A549 (cell line): Measurements from ENCODE around the gene TGM3. TPM values are rescaled to one million over a fixed set of nuclear protein-coding genes. Genes with fewer than 3 reads are reported as not detected.

Source experiments
- ATAC-seq, 2 experiments: fragments of 200-7000 bp in 1 of 2; fragments of >200 bp in 1 of 2; cut with Nextera tagmentation in 1 of 2; cut with Tn5 transposase in 1 of 2; 3 replicates each; pipeline versions ENCODE4 v1.8.0 to v1.9.1; 2018 to 2020; ENCODE audit warnings: mild to moderate bottlenecking in 1 of 2, moderate library complexity in 1 of 2
- CTCF ChIA-PET: fragments of 300-600 bp; sonication (Branson Sonifier 250); formaldehyde crosslinking; extraction: SDS; loops from one replicate; lab custom pipeline; 2021; ENCODE audit warnings: antibody characterized with exemption, inconsistent platforms; lab: Yijun Ruan, JAX
- POLR2A ChIA-PET: fragments of 350-600 bp; formaldehyde crosslinking; extraction: SDS; loops from one replicate; lab custom pipeline; 2021; ENCODE audit warnings: antibody characterized with exemption, inconsistent platforms; lab: Yijun Ruan, JAX
- DNase-seq, 2 experiments: peaks; one replicate each; pipeline versions ENCODE4 v3.0.0 to v3.0.0-alpha.2; 2011 to 2016; ENCODE audit warnings: low read depth in 1 of 2, low spot score in 1 of 2
- FAIRE-seq: peaks from 2 replicates; lab custom pipeline; 2011; peaks lifted over from hg19 to GRCh38; lab: Jason Lieb, UNC
- H3K27ac ChIP-seq, 2 experiments: fragments of >200 bp; sonication (Bioruptor Twin); formaldehyde crosslinking; 3 replicates each; pipeline ENCODE4 v1.5.1; 2016 to 2017
- H3K4me1 ChIP-seq: fragments of >200 bp; sonication (Bioruptor Twin); formaldehyde crosslinking; 3 replicates; pipeline ENCODE4 v1.6.1; 2016
- H3K4me2 ChIP-seq: fragments of >200 bp; sonication (Bioruptor Twin); formaldehyde crosslinking; 3 replicates; pipeline ENCODE4 v1.6.1; 2016
- H3K4me3 ChIP-seq: fragments of >200 bp; sonication (Bioruptor Twin); formaldehyde crosslinking; 3 replicates; pipeline ENCODE4 v1.5.1; 2016
- H3K9me3 ChIP-seq: fragments of >200 bp; sonication (Bioruptor Twin); formaldehyde crosslinking; 3 replicates; pipeline ENCODE4 v1.6.1; 2016
- BCL3 ChIP-seq: fragments of >200 bp; sonication (Bioruptor Twin); formaldehyde crosslinking; IDR thresholded peaks from 3 replicates; pipeline ENCODE4 v1.6.1; 2016
- CBX2 ChIP-seq: fragments of 200-600 bp; sonication (generic); IDR thresholded peaks from 2 replicates; pipeline ENCODE4 v1.6.1; 2016; ENCODE audit warnings: low read depth, mild to moderate bottlenecking, borderline replicate concordance
- CHD2 ChIP-seq: fragments of 150-350 bp; IDR thresholded peaks from 2 replicates; pipeline ENCODE4 v1.6.1; 2014; ENCODE audit warnings: low read length; ENCODE audit not compliant: partially characterized antibody
- EHF ChIP-seq: fragments of 250-450 bp; sonication (Bioruptor Pico); IDR thresholded peaks from 2 replicates; pipeline ENCODE4 v1.5.0; 2020; ENCODE audit warnings: mild to moderate bottlenecking
- EHMT2 ChIP-seq: fragments of 200-600 bp; sonication (generic); IDR thresholded peaks from 2 replicates; pipeline ENCODE4 v1.6.1; 2016; ENCODE audit warnings: antibody characterized with exemption, low read depth, mild to moderate bottlenecking, moderate library complexity
- ESRRA ChIP-seq: fragments of 150-350 bp; IDR thresholded peaks from 2 replicates; pipeline ENCODE4 v1.6.1; 2014; ENCODE audit warnings: mild to moderate bottlenecking, low read length, borderline replicate concordance
- FOXS1 ChIP-seq: fragments of 250-450 bp; sonication (Bioruptor Pico); IDR thresholded peaks from 2 replicates; pipeline ENCODE4 v1.5.0; 2020; ENCODE audit warnings: mild to moderate bottlenecking, moderate library complexity
- GATA3 ChIP-seq: IDR thresholded peaks from 2 replicates; pipeline ENCODE4 v1.6.1; 2012; ENCODE audit warnings: borderline replicate concordance
- HES2 ChIP-seq: fragments of >200 bp; sonication (Bioruptor Twin); formaldehyde crosslinking; IDR thresholded peaks from 2 replicates; pipeline ENCODE4 v1.6.1; 2016
- HOXA7 ChIP-seq: fragments of 250-450 bp; sonication (Bioruptor Pico); IDR thresholded peaks from 2 replicates; pipeline ENCODE4 v1.5.0; 2020; ENCODE audit warnings: mild to moderate bottlenecking, moderate library complexity
- JUN ChIP-seq, 2 experiments: fragments of >200 bp; sonication (Bioruptor Twin); formaldehyde crosslinking; IDR thresholded peaks; 2 replicates in 1 of 2; 3 replicates in 1 of 2; pipeline ENCODE4 v1.6.1; 2016 to 2017
- JUNB ChIP-seq: fragments of >200 bp; sonication (Bioruptor Twin); formaldehyde crosslinking; IDR thresholded peaks from 2 replicates; pipeline ENCODE4 v1.6.1; 2016
- MAFK ChIP-seq: fragments of 450-650 bp; IDR thresholded peaks from 2 replicates; pipeline ENCODE4 v1.6.1; 2014; ENCODE audit not compliant: partially characterized antibody
- MAZ ChIP-seq: fragments of 150-350 bp; IDR thresholded peaks from 2 replicates; pipeline ENCODE4 v1.6.1; 2014; ENCODE audit warnings: antibody characterized with exemption, low read depth, low read length, borderline replicate concordance
- MYC ChIP-seq: IDR thresholded peaks from 2 replicates; pipeline ENCODE4 v1.6.1; 2012; ENCODE audit warnings: mild to moderate bottlenecking, inconsistent platforms, low read length, improper control_type of control experiment, borderline replicate concordance
- NFE2L2 ChIP-seq: fragments of 150-350 bp; conservative IDR thresholded peaks from 2 replicates; pipeline ENCODE4 v1.6.1; 2014; ENCODE audit warnings: low read length
- NR3C1 ChIP-seq: fragments of >200 bp; sonication (Bioruptor Twin); formaldehyde crosslinking; IDR thresholded peaks from 3 replicates; pipeline ENCODE4 v1.6.1; 2017
- PBX3 ChIP-seq: IDR thresholded peaks from 2 replicates; pipeline ENCODE4 v1.6.1; 2012
- RCOR1 ChIP-seq: fragments of 150-350 bp; IDR thresholded peaks from 2 replicates; pipeline ENCODE4 v1.6.1; 2014; ENCODE audit warnings: antibody characterized with exemption, low read length, low read depth
- RNF2 ChIP-seq: fragments of 200-600 bp; sonication (generic); IDR thresholded peaks from 2 replicates; pipeline ENCODE4 v1.6.1; 2016; ENCODE audit warnings: low read depth, mild to moderate bottlenecking, antibody characterized with exemption, moderate library complexity, borderline replicate concordance
- TFCP2L1 ChIP-seq: fragments of 250-450 bp; sonication (Bioruptor Pico); IDR thresholded peaks from 2 replicates; pipeline ENCODE4 v1.5.0; 2021; ENCODE audit warnings: mild to moderate bottlenecking
- TP53 ChIP-seq: fragments of 250-450 bp; sonication (Bioruptor Pico); IDR thresholded peaks from 2 replicates; pipeline ENCODE4 v1.5.0; 2021; ENCODE audit warnings: mild to moderate bottlenecking, moderate library complexity
- USF2 ChIP-seq: fragments of 450-650 bp; IDR thresholded peaks from 2 replicates; pipeline ENCODE4 v1.6.1; 2014; ENCODE audit warnings: antibody characterized with exemption
- ZC3H11A ChIP-seq: fragments of 450-650 bp; IDR thresholded peaks from 2 replicates; pipeline ENCODE4 v1.6.1; 2014; ENCODE audit warnings: antibody characterized with exemption, mild to moderate bottlenecking
- ZFP36 ChIP-seq: fragments of 450-650 bp; IDR thresholded peaks from 2 replicates; pipeline ENCODE4 v1.6.1; 2014; ENCODE audit warnings: borderline replicate concordance; ENCODE audit not compliant: partially characterized antibody
- ZNF302 ChIP-seq: fragments of 250-450 bp; sonication (Bioruptor Pico); IDR thresholded peaks from 2 replicates; pipeline ENCODE4 v1.9.0; 2021; ENCODE audit warnings: inconsistent platforms, mild to moderate bottlenecking, moderate library complexity
- WGBS: methylation state at CpG from one replicate; pipeline ENCODE4 v1.1.6; 2017; ENCODE audit errors: missing lambda C conversion rate; 5-methylcytosine and 5-hydroxymethylcytosine counted together
- polyA plus RNA-seq, 4 experiments: library from polyadenylated mRNA; depleted of rRNA in 3 of 4; stranded (reverse); fragments of >200 nt; fragmentation: RNase III in 1 of 4; extraction: RNeasy Plus Mini Kit Qiagen cat#74134 plus additional on column Dnase treatment in 1 of 4; gene quantifications; 2 replicates in 3 of 4; 3 replicates in 1 of 4; pipeline ENCODE4 v1.2.3, GENCODE V29; 2011 to 2017

Gene TGM3
- polyA plus RNA-seq, 2 of the 4 experiments (the other 2 are of a cell fraction), result 0.03 to 0.14 TPM

- ChIA-PET CTCF (interaction anchor here (0.6 to 2.0 kb wide), 4 partner anchors 12 to 134 kb away, joined by 3 to 7 read pairs (median 4); no protein-coding TSS in a partner anchor), POLR2A (no interaction called here)
Observed at GRCh38 chr20:2341336-2341735, 45.5 kb downstream of the TGM3 start.

GRCh38 chr20:2342243-2342642, 46.4 kb downstream of the TGM3 start:
- Histone ChIP-seq H3K27ac (no peak overlapping the region), H3K4me2 (no peak overlapping the region), H3K9me3 (peaks cover 2% of the 10 kb centered on the region; the same call in 1 of the 3 replicates), H3K4me1 (no peaks in the 10 kb centered on the region), H3K4me3 (no peak overlapping the region)
- DNase-seq (no peak), ATAC-seq (no peak), FAIRE-seq (no peak)
- 60% methylated on average over 3 of the region's 3 CpGs for WGBS
- ChIA-PET POLR2A (no interaction called here), CTCF (interaction anchor here (1.4 to 2.0 kb wide), 2 partner anchors 29 to 135 kb away, joined by 4 to 7 read pairs; no protein-coding TSS in a partner anchor)
- TF ChIP-seq HOXA7 (CRISPR knock-in tag) (no peak), FOXS1 (CRISPR knock-in tag) (no peak), EHMT2 (no peak), TFCP2L1 (CRISPR knock-in tag) (no peak), JUN (IDR thresholded peaks at IDR 0.05) (no peak), RCOR1 (no peak), NFE2L2 (no peak), BCL3 (no peak), TP53 (no peak), PBX3 (no peak), CHD2 (no peak), JUNB (no peak)

More at GRCh38 chr20:2341336-2341735, 45.5 kb downstream of the TGM3 start:
- Histone ChIP-seq H3K4me1 (no peaks in the 10 kb centered on the region), H3K4me2 (no peak overlapping the region), H3K27ac (no peak overlapping the region), H3K4me3 (no peak overlapping the region), H3K9me3 (no peaks in the 10 kb centered on the region)
- no peak for TF ChIP-seq NR3C1
- TF ChIP-seq GATA3, result no peak
- TF ChIP-seq CBX2, result no peak
- no peak for TF ChIP-seq HES2
- no peak for TF ChIP-seq JUN (IDR thresholded peaks at IDR 0.05)
- no peak for TF ChIP-seq EHF (CRISPR knock-in tag)
- TF ChIP-seq USF2, result no peak
- TF ChIP-seq ZC3H11A, result no peak
- TF ChIP-seq MAZ, result no peak
- no peak for TF ChIP-seq RCOR1
- no peak for TF ChIP-seq MYC
- TF ChIP-seq RNF2, result no peak
- TF ChIP-seq ZNF302 (CRISPR knock-in tag), result no peak
- TF ChIP-seq ESRRA, result no peak
- no peak for TF ChIP-seq BCL3
- no peak for TF ChIP-seq HOXA7 (CRISPR knock-in tag)
- TF ChIP-seq ZFP36, result no peak
- TF ChIP-seq MAFK, result no peak
- DNase-seq (no peak), FAIRE-seq (no peak), ATAC-seq (no peak)
- WGBS, result 74% methylated on average over 7 of the region's 7 CpGs
